Skeletal muscle cell (primary cell): ENCODE measurements around the gene TMA7.
"Not testable (repeated sequence)": the region's sequence is repeated elsewhere in the genome, so short reads cannot be mapped to it uniquely, and the experiment has no call there.

ENCODE experiments used
- DNase-seq: peaks from one replicate; pipeline ENCODE4 v3.0.0-alpha.2; 2010; ENCODE audit warnings: low read depth
- H3K4me3 ChIP-seq: 2 replicates; pipeline ENCODE4 v1.5.1; 2011; ENCODE audit warnings: low read depth, mild to moderate bottlenecking, control low read depth, low read length, moderate library complexity

TMA7 gene

DNA sequence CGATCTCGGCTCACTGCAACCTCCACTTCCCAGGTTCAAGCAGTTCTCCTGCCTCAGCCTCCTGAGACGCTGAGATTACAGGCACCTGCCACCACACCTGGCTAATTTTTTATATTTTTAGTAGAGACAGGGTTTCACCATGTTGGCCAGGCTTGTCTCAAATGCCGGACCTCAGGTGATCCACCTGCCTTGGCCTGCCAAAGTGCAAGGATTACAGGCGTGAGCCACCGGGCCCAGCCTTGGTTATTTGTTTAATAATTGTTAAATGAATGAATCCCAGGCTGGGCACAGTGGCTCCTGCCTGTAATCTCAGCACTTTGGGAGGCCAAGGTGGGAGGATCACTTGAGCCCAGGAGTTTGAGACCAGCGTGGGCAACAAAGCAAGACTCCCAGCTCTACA lies 21.7 kb downstream of the TMA7 start:
- H3K4me3 ChIP-seq, DNase-seq: not testable (repeated sequence)

GRCh38 chr3:48463703-48464102 lies 23.6 kb downstream of the TMA7 start:
- H3K4me3 ChIP-seq, result no peak overlapping the region
- no peak for DNase-seq

GRCh38 chr3:48464713-48465221 lies 24.7 kb downstream of the TMA7 start:
- DNase-seq, result no peak
- H3K4me3 ChIP-seq, result no peak overlapping the region

- no peak for DNase-seq
- no peak overlapping the region for H3K4me3 ChIP-seq
Measured at GRCh38 chr3:48465237-48465530, 25.1 kb downstream of the TMA7 start.

GRCh38 chr3:48465531-48466378 lies 25.7 kb downstream of the TMA7 start:
- peak; percentile 99 for DNase-seq
- H3K4me3 ChIP-seq, result peak overlapping the region; percentile 53

GRCh38 chr3:48466386-48467109 lies 26.5 kb downstream of the TMA7 start:
- no peak for DNase-seq
- H3K4me3 ChIP-seq, result peak overlapping the region; percentile 53

GRCh38 chr3:48467110-48467454 lies 27.0 kb downstream of the TMA7 start:
- H3K4me3 ChIP-seq, result peak overlapping the region; percentile 53
- no peak for DNase-seq

DNA sequence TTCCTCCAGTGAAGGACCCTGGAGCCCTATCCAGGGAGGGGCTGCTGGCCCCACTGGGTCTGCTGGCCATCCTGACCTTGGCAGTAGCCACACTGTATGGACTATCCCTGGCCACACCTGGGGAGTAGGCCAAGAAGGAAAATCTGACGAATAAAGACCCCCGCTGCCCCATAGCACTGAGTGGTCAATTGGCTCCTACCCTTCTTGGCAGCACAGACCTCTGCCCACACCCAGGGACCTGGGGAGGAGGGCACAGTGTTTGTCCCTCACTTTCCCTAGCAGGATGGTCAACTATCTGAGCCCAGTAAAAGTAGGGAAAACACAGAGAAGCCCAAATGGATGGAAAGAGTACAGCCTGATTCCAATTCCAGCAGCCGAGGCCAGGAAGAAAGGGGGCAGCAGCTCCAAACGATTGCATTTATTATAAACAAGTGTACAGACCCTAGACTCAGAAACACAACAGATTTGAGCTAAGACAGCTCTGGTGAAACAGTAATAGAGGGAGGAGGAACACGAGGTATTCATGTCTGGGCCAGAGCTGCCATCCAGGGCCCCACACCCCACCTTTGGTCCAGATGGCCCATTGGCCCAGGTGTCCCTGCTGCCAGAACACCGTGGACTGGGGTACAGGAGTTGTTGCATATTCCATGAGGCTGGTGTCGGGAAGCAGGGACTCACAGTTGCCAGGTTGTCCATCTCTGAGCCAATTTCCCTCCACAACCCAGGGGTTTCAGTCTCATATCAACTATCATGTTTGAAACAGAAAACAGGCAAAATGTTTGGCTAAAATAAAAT lies 27.6 kb downstream of the TMA7 start:
- no peak overlapping the region for H3K4me3 ChIP-seq
- DNase-seq, result no peak

DNA sequence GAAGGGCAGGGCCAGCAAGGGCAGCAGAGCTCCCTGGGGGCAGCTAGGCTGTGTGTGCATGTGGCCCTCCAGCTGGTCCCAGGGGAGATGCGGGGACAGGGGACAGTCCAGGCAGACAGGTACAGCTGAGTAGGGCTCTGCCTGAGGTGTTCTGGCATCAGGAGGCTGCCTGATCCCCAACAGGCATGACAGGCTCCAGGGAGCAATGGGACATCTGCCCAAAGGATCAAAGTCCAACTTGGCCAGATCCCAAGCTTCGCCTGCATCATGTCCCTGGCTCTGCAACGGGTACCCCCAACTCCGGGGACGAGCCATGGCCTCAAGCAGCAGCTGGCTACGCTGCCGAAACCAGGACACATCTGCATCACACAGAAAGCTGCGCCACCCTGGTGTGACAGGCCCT lies 28.3 kb downstream of the TMA7 start:
- no peak overlapping the region for H3K4me3 ChIP-seq
- DNase-seq, result no peak

- H3K4me3 ChIP-seq, result no peak overlapping the region
- DNase-seq, result no peak
Measured at GRCh38 chr3:48469046-48469915, 29.2 kb downstream of the TMA7 start.

- H3K4me3 ChIP-seq, result no peak overlapping the region
- no peak for DNase-seq
Measured at GRCh38 chr3:48470286-48470685, 30.2 kb downstream of the TMA7 start.

- peak overlapping the region; percentile 82 for H3K4me3 ChIP-seq
- DNase-seq, result no peak
Measured at GRCh38 chr3:48472673-48472922, 32.5 kb downstream of the TMA7 start.

DNA sequence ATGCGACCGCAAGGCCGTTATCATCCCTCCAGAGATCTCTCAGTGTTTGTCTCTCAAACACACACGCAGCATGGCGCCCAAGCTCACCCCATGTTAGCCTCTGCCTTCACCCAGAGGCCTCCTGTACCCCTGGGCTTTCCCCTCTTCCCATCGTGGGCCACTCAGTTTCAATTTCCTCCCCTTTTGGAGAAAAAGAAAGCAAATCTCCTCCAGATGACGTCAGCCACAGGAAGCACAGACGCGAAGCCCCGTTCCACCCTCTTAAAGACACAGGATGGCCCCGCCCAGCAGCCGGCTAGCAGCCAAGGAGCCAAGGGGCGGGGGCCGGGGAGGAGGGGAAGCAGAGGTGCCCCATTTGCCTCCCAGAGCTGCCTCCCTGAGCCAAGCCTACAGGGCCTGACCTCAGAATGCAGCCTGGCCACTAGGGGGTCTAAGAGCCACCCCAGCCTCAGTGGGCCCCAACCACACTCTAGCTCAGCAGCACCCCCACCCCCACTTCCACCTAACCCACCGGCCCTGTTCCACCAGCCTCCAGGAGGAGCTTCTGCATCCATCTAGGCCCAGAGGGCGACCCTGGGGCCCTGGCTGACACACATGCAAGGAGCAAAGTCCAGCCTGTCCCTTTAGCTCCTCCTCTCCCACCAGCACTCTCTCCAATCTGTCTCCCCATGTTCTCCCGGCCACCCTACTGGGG lies 33.0 kb downstream of the TMA7 start:
- peak overlapping the region; percentile 82 for H3K4me3 ChIP-seq
- DNase-seq, result peak; percentile 55

- DNase-seq, result no peak
Measured at GRCh38 chr3:48473617-48473952, 33.5 kb downstream of the TMA7 start.

GRCh38 chr3:48474031-48474430 lies 34.0 kb downstream of the TMA7 start:
- DNase-seq, H3K4me3 ChIP-seq: not testable (repeated sequence)

More at GRCh38 chr3:48473617-48473952, 33.5 kb downstream of the TMA7 start:
- no peak overlapping the region for H3K4me3 ChIP-seq

DNA sequence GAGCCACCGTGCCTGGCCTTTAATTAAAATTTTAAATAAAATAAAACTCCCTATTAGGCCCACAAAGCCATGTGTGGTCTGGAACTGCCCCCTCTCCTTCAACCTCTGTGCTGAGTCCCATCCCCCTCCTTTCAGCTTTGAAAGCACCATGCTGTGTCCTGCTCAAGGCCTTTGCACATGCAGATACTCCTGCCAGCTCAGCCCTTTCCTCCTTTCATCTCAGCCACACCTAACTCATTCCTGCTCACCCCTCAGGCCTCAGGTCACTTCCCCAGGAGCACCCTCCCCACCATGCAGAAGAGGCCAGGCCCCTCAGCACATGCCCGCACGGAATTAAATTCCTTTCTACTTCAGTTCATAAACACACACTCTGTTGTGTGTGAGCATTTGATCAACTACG lies 34.6 kb downstream of the TMA7 start:
- no peak for DNase-seq
- H3K4me3 ChIP-seq, result no peak overlapping the region

DNA sequence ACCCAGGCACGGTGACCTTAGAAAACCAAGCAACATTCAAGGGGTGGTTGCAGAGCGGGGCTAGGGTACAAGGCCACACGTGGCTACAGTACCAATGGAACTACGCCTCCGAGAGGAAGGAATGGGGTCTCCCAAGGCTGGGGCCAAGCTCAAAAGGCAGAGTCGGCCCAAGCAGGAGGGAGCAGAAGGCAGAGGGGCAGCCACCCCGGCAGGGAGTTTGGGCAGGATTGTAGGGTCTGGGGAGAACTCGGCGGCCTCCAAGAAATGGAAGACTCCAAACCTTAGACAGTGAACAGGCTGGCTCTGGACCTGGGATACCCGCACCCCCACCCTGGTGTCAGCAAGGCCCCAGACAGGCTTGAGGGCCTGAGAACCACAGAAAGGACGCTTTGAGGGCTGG lies 35.1 kb downstream of the TMA7 start:
- no peak for DNase-seq

DNA sequence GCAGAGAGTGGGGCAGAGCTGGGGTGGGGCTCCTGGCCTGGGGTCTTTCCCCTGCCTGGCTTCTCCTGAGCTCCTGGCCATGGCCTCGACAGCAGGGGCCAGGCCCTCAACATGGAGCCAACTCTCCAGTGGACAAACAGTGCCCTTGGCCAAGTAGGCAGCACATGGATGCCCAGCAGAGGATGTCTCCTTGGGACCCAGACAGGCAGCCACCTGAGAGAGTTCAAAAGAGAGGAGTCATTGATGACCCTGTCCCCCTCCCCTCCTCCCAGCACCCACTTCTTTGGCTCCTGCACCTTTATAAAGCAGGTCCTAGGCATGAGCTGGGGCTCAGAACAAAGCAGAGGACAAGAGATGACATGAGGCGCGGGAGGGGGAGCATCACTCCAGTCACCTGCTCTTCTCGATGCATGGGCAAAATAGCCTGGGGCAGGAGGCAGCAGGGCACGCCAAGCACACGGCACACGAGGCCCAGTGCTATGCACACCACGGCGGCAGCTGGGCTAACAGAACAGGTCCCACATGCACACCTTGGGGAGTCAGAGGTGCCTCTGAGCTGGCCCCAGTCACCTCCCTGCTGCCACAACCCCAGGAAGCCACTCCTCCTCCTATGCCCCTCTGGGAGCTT lies 36.5 kb downstream of the TMA7 start:
- no peak overlapping the region for H3K4me3 ChIP-seq
- no peak for DNase-seq

More for the DNA sequence above, 35.1 kb downstream of the TMA7 start:
- no peak overlapping the region for H3K4me3 ChIP-seq
